GM12874 (cell line): ENCODE results near the gene BRAP.

Source experiments
- TF ChIP-seq, protein P1 (sequence below): IDR thresholded peaks from 2 replicates; pipeline ENCODE4 v1.5.1; 2011; ENCODE audit warnings: low read depth, mild to moderate bottlenecking, control low read depth, low read length, moderate library complexity; ENCODE audit not compliant: insufficient read depth

Gene BRAP

DNA sequence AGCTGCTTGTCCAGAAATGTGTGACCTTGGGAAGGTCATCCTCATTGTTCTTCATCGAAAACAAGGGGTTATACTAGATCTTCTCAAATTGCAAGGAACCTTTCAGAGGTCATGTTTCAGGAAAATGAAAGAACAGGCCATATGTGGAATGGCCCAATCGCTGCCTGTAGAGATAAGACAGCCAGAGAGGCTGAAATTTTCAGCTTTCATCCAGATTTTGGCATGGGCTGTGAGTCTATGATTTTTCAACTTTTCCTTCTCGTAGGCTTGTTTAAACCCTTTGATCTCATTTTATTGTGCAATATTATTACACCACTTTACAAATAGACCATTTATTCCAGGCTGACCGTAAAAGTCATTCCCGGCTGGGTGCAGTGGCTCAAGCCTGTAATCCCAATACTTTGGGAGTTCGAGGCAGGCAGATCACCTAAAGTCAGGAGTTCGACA lies 69.6 kb downstream of the BRAP start:
- TF ChIP-seq, protein P1, sequence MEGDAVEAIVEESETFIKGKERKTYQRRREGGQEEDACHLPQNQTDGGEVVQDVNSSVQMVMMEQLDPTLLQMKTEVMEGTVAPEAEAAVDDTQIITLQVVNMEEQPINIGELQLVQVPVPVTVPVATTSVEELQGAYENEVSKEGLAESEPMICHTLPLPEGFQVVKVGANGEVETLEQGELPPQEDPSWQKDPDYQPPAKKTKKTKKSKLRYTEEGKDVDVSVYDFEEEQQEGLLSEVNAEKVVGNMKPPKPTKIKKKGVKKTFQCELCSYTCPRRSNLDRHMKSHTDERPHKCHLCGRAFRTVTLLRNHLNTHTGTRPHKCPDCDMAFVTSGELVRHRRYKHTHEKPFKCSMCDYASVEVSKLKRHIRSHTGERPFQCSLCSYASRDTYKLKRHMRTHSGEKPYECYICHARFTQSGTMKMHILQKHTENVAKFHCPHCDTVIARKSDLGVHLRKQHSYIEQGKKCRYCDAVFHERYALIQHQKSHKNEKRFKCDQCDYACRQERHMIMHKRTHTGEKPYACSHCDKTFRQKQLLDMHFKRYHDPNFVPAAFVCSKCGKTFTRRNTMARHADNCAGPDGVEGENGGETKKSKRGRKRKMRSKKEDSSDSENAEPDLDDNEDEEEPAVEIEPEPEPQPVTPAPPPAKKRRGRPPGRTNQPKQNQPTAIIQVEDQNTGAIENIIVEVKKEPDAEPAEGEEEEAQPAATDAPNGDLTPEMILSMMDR = no peak

DNA sequence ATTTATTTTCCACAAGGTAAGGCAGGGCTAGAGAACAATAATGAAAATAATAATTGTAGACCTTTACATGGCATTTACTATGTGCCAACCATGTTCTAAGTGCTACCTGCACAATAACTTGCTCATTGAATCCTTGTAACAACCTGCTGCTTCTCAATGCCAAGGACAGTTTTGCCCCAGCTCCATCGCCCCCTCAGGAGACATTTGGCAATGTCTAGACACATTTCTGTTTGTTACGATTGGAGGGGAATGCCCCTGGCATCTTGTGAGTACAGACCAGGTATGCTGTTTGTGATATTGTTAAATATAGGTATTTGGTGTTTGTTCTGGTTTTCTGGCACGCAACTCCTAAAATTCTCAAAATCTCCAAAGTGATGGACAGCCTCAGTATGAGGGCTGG lies 78.5 kb downstream of the BRAP start:
- TF ChIP-seq, protein P1 = peak; percentile 5; the same call in 1 of the 2 replicates

DNA sequence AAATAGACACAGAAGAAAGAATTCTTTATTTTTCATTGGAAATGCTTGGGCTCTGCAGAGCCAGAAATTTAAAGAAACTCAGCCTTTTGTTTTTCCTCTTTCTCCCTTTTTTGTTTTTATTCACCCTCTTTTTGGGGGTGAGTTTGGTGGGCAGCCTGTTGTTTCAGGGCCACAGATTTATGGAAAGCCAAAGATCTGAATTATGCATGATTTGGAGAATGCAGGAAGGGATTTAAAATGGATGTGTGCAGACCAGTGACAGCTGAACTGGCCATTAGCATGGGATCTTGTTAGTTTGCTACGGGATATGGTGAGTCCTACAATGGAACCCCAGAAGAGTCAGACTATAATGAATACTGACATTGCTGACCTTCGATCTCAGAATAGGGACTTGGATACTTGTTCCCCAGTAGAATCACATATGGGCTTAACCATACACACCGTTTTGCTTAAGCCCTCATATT lies 79.0 kb downstream of the BRAP start:
- TF ChIP-seq, protein P1 = no peak

DNA sequence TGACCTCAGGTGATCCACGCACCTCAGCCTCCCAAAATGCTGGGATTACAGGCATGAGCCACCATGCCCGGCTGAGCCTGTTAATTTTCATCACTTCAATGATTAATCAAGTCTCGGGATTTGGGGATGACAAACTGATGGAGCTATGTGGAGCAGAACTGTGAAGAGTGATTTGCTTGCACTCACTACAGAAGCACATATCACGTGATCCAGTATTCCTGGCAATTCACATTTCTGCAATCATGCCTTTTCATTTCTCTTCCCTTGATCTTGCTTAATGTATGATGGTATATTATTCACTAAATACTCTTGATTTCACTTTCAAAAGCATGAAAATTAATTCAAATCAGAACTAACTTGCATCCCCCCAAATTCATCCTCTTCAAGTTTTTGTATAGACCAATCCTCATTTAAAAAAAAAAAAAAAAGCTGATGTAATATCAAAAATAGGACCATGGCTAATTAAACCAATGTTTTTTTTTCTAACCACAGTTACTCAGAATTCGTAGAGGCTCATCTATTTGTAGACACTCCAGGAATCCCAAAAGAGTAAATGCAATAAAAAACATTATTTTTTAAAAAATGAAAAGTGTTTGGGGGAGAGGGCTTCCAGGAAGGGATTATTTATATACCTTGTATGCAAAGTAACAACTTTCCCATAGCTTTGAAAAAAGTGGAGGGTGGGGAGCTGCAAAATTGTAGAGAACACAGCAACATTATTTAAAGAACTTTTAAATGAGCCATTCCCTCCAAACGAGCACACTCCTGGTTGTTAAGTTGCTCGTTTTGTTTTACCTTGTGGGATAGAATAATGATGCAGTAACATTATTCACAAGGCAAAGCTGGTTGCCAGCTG lies 79.6 kb downstream of the BRAP start:
- TF ChIP-seq, protein P1 = no peak

DNA sequence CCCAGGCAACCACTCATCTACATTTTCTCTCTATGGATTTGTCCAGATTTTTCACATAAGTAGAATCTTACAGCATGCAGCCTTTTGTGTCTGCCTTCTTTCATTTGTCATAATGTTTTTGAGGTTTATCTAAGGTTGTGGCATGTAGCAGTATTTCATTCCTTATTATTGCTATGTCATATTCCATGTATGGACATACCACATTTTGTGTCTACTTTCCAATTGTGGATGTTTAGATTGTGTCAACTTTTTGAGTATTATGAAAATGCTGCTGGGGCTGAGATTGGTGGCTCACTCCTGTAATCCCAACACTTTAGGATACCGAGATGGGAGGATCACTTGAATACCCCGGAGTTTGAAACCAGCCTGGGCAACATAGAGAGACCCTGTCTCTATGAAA lies 83.4 kb downstream of the BRAP start:
- TF ChIP-seq, protein P1 = no peak

DNA sequence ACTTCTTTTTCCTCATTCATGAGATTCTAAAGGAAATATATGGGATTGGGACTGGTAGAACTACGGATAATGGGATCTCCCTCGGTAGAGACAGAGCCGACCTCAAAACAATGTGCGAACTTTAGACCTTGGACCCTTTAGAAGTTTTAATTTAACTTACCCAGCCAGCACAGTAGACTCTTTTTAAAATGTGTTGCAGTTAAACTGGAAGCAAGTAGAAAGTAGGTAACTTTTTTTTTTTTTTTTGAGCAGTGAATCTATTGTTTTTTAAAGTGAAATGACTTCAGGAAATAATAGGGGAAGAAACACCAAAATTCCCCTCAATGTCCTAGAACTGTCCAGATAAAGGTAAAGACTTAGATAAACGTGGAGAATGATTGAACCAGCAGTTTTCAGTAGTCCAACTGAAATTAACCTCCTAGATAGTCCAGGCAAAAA lies 85.5 kb downstream of the BRAP start:
- TF ChIP-seq, protein P1 = no peak

DNA sequence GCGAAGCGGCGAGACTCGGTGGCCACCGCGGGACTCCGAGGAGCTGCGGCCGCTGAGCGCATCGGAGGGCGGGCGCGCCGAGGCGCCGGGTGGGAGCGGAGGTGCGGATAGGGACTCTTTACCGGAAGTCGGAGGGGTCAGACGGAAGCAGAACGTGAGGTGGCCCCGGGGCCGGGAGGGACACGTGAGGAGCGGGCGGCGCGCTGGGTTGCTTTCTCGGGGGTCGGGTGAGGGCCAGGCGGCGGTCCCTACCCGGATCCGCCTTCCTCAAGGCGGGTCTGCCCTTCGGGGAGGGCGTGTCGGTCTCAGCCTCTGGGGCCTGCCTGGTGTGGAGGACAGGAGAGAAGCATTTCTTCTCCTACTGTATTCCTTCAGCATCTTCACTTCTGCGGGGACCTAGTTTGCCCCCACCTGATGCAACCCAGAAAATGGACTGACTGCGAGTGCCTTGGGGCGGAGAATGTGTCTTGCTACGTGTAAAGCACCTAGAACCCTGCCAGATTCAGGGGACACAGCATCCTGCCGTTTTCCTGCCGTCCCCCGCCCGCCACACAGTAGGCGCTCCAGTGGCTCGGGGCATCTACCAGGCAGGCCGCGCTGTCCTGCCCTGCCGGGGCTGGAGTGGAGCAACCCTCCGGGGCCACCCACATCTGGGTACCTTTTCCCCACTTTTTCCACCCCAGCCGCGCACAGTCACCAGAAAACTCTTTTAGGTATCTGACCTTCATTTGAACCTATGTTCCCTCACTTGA lies 86.1 kb downstream of the BRAP start:
- TF ChIP-seq, protein P1 = no peak
